NCI-H2029 (cell line): ENCODE data around the gene PRXL2C.
"Not testable (repeated sequence)": the region's sequence is repeated elsewhere in the genome, so short reads cannot be mapped to it uniquely, and the experiment has no call there.

Experiments used
- DNase-seq: peaks from one replicate; lab custom pipeline; 2025; lab: John Stamatoyannopoulos, UW

PRXL2C gene

GRCh38 chr9:96649620-96650324 lies 5.3 kb downstream of the PRXL2C start:
- DNase-seq = no peak

GRCh38 chr9:96646081-96646991 lies 8.8 kb downstream of the PRXL2C start:
- DNase-seq = no peak

GRCh38 chr9:96644137-96644536 lies 11.0 kb downstream of the PRXL2C start:
- DNase-seq = peak; percentile 76

GRCh38 chr9:96641514-96641913 lies 13.6 kb downstream of the PRXL2C start:
- no peak for DNase-seq

- DNase-seq = no peak
These were observed 16.3 kb downstream of the PRXL2C start for GRCh38 chr9:96638606-96639364.

GRCh38 chr9:96636368-96636767 lies 18.7 kb downstream of the PRXL2C start:
- no peak for DNase-seq

GRCh38 chr9:96633579-96633978 lies 21.5 kb downstream of the PRXL2C start:
- not testable (repeated sequence) for DNase-seq

GRCh38 chr9:96626912-96627311 lies 28.2 kb downstream of the PRXL2C start:
- DNase-seq = no peak

- DNase-seq = no peak
These were observed 33.5 kb downstream of the PRXL2C start for GRCh38 chr9:96621618-96622017.

GRCh38 chr9:96620832-96621269 lies 34.3 kb downstream of the PRXL2C start:
- no peak for DNase-seq

GRCh38 chr9:96620181-96620514 lies 35.0 kb downstream of the PRXL2C start:
- DNase-seq = no peak

- DNase-seq = peak; percentile 91
These were observed 35.5 kb downstream of the PRXL2C start, which contains the start of gene CDC14B for GRCh38 chr9:96619491-96620180. TSS of gene CDC14B (minus strand) at chr9:96619843. CDS start at chr9:96619378, 465 bp downstream.

- DNase-seq = no peak
These were observed 36.0 kb downstream of the PRXL2C start for GRCh38 chr9:96619124-96619465.

GRCh38 chr9:96618209-96619123 lies 36.7 kb downstream of the PRXL2C start:
- DNase-seq = no peak

- no peak for DNase-seq
These were observed 37.5 kb downstream of the PRXL2C start for GRCh38 chr9:96617439-96618185.

- DNase-seq = no peak
These were observed 38.2 kb downstream of the PRXL2C start for GRCh38 chr9:96616817-96617438.

- no peak for DNase-seq
These were observed 39.7 kb downstream of the PRXL2C start for GRCh38 chr9:96615411-96615810.

GRCh38 chr9:96614664-96615063 lies 40.5 kb downstream of the PRXL2C start:
- not testable (repeated sequence) for DNase-seq

- no peak for DNase-seq
These were observed 42.0 kb downstream of the PRXL2C start for GRCh38 chr9:96612966-96613589.
